Prostate gland (tissue), 2 donors: ENCODE measurements around the gene RABGGTB.
"Not testable (repeated sequence)": the region's sequence is repeated elsewhere in the genome, so short reads cannot be mapped to it uniquely, and the experiment has no call there.

ENCODE experiments used
- POLR2A ChIP-seq: fragments of 450-650 bp; IDR thresholded peaks from one replicate; pipeline ENCODE4 v1.6.1; 2016; ENCODE audit warnings: antibody characterized with exemption, mild to moderate bottlenecking
- POLR2AphosphoS5 ChIP-seq: sonication (generic); formaldehyde crosslinking; IDR thresholded peaks from one replicate; pipeline ENCODE4 v1.6.1; 2017; ENCODE audit warnings: antibody characterized with exemption
- TF ChIP-seq, protein P1 (sequence below), 4 experiments: fragments of 200-600 bp in 2 of 4; fragments of 450-650 bp in 2 of 4; sonication (generic) in 2 of 4; IDR thresholded peaks; 1 replicate in 3 of 4; 2 replicates in 1 of 4; pipeline ENCODE4 v1.5.1; 2016 to 2019; ENCODE audit warnings: antibody characterized with exemption in 4 of 4, mild to moderate bottlenecking in 2 of 4, moderate library complexity in 2 of 4

DNA sequence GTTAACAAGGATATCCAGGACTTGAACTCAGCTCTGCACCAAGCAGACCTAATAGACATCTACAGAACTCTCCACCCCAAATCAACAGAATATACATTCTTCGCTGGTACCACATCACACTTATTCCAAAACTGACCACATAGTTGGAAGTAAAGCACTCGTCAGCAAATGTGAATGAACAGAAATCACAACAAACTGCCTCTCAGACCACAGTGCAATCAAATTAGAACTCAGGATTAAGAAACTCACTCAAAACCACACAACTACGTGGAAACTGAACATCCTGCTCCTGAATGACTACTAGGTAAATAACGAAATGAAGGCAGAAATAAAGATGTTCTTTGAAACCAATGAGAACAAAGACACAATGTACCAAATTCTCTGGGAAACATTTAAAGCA lies 5.9 kb upstream of the RABGGTB start:
- TF ChIP-seq, protein P1, sequence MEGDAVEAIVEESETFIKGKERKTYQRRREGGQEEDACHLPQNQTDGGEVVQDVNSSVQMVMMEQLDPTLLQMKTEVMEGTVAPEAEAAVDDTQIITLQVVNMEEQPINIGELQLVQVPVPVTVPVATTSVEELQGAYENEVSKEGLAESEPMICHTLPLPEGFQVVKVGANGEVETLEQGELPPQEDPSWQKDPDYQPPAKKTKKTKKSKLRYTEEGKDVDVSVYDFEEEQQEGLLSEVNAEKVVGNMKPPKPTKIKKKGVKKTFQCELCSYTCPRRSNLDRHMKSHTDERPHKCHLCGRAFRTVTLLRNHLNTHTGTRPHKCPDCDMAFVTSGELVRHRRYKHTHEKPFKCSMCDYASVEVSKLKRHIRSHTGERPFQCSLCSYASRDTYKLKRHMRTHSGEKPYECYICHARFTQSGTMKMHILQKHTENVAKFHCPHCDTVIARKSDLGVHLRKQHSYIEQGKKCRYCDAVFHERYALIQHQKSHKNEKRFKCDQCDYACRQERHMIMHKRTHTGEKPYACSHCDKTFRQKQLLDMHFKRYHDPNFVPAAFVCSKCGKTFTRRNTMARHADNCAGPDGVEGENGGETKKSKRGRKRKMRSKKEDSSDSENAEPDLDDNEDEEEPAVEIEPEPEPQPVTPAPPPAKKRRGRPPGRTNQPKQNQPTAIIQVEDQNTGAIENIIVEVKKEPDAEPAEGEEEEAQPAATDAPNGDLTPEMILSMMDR (IDR thresholded peaks at IDR 0.05): not testable (repeated sequence)
- TF ChIP-seq POLR2A, POLR2AphosphoS5: not testable (repeated sequence)
